ENCODE results near the gene XIRP2.

Gene XIRP2

GRCh38 chr2:167140330-167140729 lies 252.1 kb downstream of the XIRP2 start:
- H3K36me3 ChIP-seq (ENCODE audit: insufficient read depth), result no peaks in the 10 kb centered on the region
- H2AFZ ChIP-seq (ENCODE audit: low read depth), result no peak overlapping the region

GRCh38 chr2:167140767-167141166 lies 252.5 kb downstream of the XIRP2 start:
- H3K4me2 ChIP-seq, result no peak overlapping the region

More at GRCh38 chr2:167140330-167140729, 252.1 kb downstream of the XIRP2 start:
- Histone ChIP-seq H3K4me1 (ENCODE audit: low read depth, poor library complexity, severe bottlenecking) (no peaks in the 10 kb centered on the region), H3K4me2 (no peak overlapping the region), H3K79me2 (ENCODE audit: insufficient read depth, low read depth) (no peaks in the 10 kb centered on the region), H3K9ac (no peak overlapping the region), H3K4me3 (IDR thresholded peaks at IDR 0.05; ENCODE audit: insufficient read depth, low read depth, low read length) (no peak overlapping the region), H4K20me1 (ENCODE audit: insufficient read depth) (no peaks in the 10 kb centered on the region), H3K27ac (no peak overlapping the region), H3K27me3 (ENCODE audit: insufficient read depth, low read depth) (no peaks in the 10 kb centered on the region)
- TF ChIP-seq CTCF (conservative IDR thresholded peaks at IDR 0.05; ENCODE audit: low read depth, low read length), result no peak

GRCh38 chr2:167142554-167142953 lies 254.3 kb downstream of the XIRP2 start:
- no peaks in the 10 kb centered on the region for H3K27me3 ChIP-seq (ENCODE audit: insufficient read depth, low read depth)
- no peak overlapping the region for H3K9ac ChIP-seq
- no peaks in the 10 kb centered on the region for H3K79me2 ChIP-seq (ENCODE audit: insufficient read depth, low read depth)
- H3K36me3 ChIP-seq (ENCODE audit: insufficient read depth), result no peaks in the 10 kb centered on the region
- H3K4me1 ChIP-seq (ENCODE audit: low read depth, poor library complexity, severe bottlenecking), result no peaks in the 10 kb centered on the region
- TF ChIP-seq CTCF (conservative IDR thresholded peaks at IDR 0.05; ENCODE audit: low read depth, low read length), result no peak
- H3K4me3 ChIP-seq (IDR thresholded peaks at IDR 0.05; ENCODE audit: insufficient read depth, low read depth, low read length), result no peak overlapping the region
- no peak overlapping the region for H3K27ac ChIP-seq
- H3K4me2 ChIP-seq, result no peak overlapping the region
- no peak overlapping the region for H2AFZ ChIP-seq (ENCODE audit: low read depth)
- no peaks in the 10 kb centered on the region for H4K20me1 ChIP-seq (ENCODE audit: insufficient read depth)

More at GRCh38 chr2:167140767-167141166, 252.5 kb downstream of the XIRP2 start:
- no peak overlapping the region for H3K9ac ChIP-seq
- no peaks in the 10 kb centered on the region for H4K20me1 ChIP-seq (ENCODE audit: insufficient read depth)
- H3K4me3 ChIP-seq (IDR thresholded peaks at IDR 0.05; ENCODE audit: insufficient read depth, low read depth, low read length), result no peak overlapping the region
- H3K27me3 ChIP-seq (ENCODE audit: insufficient read depth, low read depth), result no peaks in the 10 kb centered on the region
- no peaks in the 10 kb centered on the region for H3K36me3 ChIP-seq (ENCODE audit: insufficient read depth)
- no peak overlapping the region for H3K27ac ChIP-seq
- H2AFZ ChIP-seq (ENCODE audit: low read depth), result no peak overlapping the region
- TF ChIP-seq CTCF (conservative IDR thresholded peaks at IDR 0.05; ENCODE audit: low read depth, low read length), result no peak
- H3K4me1 ChIP-seq (ENCODE audit: low read depth, poor library complexity, severe bottlenecking), result no peaks in the 10 kb centered on the region
- H3K79me2 ChIP-seq (ENCODE audit: insufficient read depth, low read depth), result no peaks in the 10 kb centered on the region

GRCh38 chr2:167144179-167144898 lies 256.1 kb downstream of the XIRP2 start:
- no peak overlapping the region for H3K9ac ChIP-seq
- TF ChIP-seq CTCF (conservative IDR thresholded peaks at IDR 0.05; ENCODE audit: low read depth, low read length), result no peak
- H3K4me2 ChIP-seq, result no peak overlapping the region
- no peaks in the 10 kb centered on the region for H4K20me1 ChIP-seq (ENCODE audit: insufficient read depth)
- H3K79me2 ChIP-seq (ENCODE audit: insufficient read depth, low read depth), result no peaks in the 10 kb centered on the region
- no peak overlapping the region for H3K27ac ChIP-seq
- no peak overlapping the region for H2AFZ ChIP-seq (ENCODE audit: low read depth)
- H3K4me3 ChIP-seq (IDR thresholded peaks at IDR 0.05; ENCODE audit: insufficient read depth, low read depth, low read length), result no peak overlapping the region
- no peaks in the 10 kb centered on the region for H3K27me3 ChIP-seq (ENCODE audit: insufficient read depth, low read depth)
- no peaks in the 10 kb centered on the region for H3K4me1 ChIP-seq (ENCODE audit: low read depth, poor library complexity, severe bottlenecking)
- H3K36me3 ChIP-seq (ENCODE audit: insufficient read depth), result no peaks in the 10 kb centered on the region
